Esophagus muscularis mucosa (tissue), 4 donors: ENCODE data around the gene SYNDIG1. TPM values are rescaled to one million over a fixed set of nuclear protein-coding genes. Genes with fewer than 3 reads are reported as not detected.

Experiments
- DNase-seq: peaks from one replicate; pipeline ENCODE4 v3.0.0-alpha.2; 2017; ENCODE audit errors: extremely low spot score
- H3K27ac ChIP-seq, 4 donors: fragments of 200-600 bp; sonication (generic); replicated peaks in 1 of 4; 1 replicate in 3 of 4; 2 replicates in 1 of 4; pipeline ENCODE4 v1.5.1; 2016 to 2019; ENCODE audit warnings: mild to moderate bottlenecking in 1 of 4
- H3K27me3 ChIP-seq, 4 donors: fragments of 200-600 bp; sonication (generic); one replicate each; pipeline versions ENCODE4 v1.5.1 to v1.6.0; 2016 to 2019
- H3K36me3 ChIP-seq, 4 donors: fragments of 200-600 bp; sonication (generic); one replicate each; pipeline ENCODE4 v1.5.1; 2016 to 2019
- H3K4me1 ChIP-seq, 4 donors: fragments of 200-600 bp; sonication (generic); one replicate each; pipeline ENCODE4 v1.5.1; 2016 to 2019
- H3K4me3 ChIP-seq, 4 donors: fragments of 200-600 bp; sonication (generic); 1 replicate in 2 of 4; 2 replicates in 2 of 4; pipeline ENCODE4 v1.5.1; 2016 to 2019; ENCODE audit warnings: mild to moderate bottlenecking in 4 of 4, moderate library complexity in 1 of 4
- H3K9me3 ChIP-seq, 4 donors: fragments of 200-600 bp; sonication (generic); 1 replicate in 3 of 4; 2 replicates in 1 of 4; pipeline ENCODE4 v1.5.1; 2016 to 2019
- CTCF ChIP-seq, 3 experiments: fragments of 200-600 bp in 2 of 3; fragments of 450-650 bp in 1 of 3; sonication (generic) in 2 of 3; IDR thresholded peaks; one replicate each; pipeline ENCODE4 v1.5.1; 2017 to 2019; ENCODE audit warnings: antibody characterized with exemption in 3 of 3, mild to moderate bottlenecking in 2 of 3, moderate library complexity in 1 of 3
- EP300 ChIP-seq: sonication (generic); formaldehyde crosslinking; IDR thresholded peaks from one replicate; pipeline ENCODE4 v1.6.1; 2017; ENCODE audit warnings: antibody characterized with exemption
- POLR2A ChIP-seq: fragments of 450-650 bp; IDR thresholded peaks from one replicate; pipeline ENCODE4 v1.6.1; 2017; ENCODE audit warnings: antibody characterized with exemption, moderate library complexity, mild to moderate bottlenecking, low read depth
- POLR2AphosphoS5 ChIP-seq, 2 donors: sonication (generic); formaldehyde crosslinking; IDR thresholded peaks; one replicate each; pipeline ENCODE4 v1.6.1; 2017; ENCODE audit warnings: antibody characterized with exemption in 2 of 2
- WGBS: methylation state at CpG from one replicate; pipeline ENCODE4 v1.1.5; 2018; 5-methylcytosine and 5-hydroxymethylcytosine counted together
- intact Hi-C: fragments of 100-400 bp; cut with DNase I; formaldehyde crosslinking; loops from one replicate; pipeline ENCODE4 v1.15.1; 2023
- total RNA-seq, 4 donors: library from RNA; depleted of rRNA; stranded (reverse); fragments of >200 nt; gene quantifications; one replicate each; pipeline versions ENCODE4 v1.1.0 to v1.2.1, GENCODE V29; 2016

SYNDIG1 gene
- total RNA-seq, 4 donors from 2014 or later: not detected

GRCh38 chr20:24611360-24612140 is 142.1 kb downstream of the SYNDIG1 start:
- peaks cover 0 to 3% (median 0%) of the 10 kb centered on the region in 4 donors for H3K4me1 ChIP-seq

GRCh38 chr20:24612799-24613775 is 143.7 kb downstream of the SYNDIG1 start:
- 85% methylated on average over 14 of the region's 16 CpGs for WGBS
- H3K27ac ChIP-seq: no peak overlapping the region
- no peaks in the 10 kb centered on the region for H3K36me3 ChIP-seq
- no peak overlapping the region for H3K4me3 ChIP-seq
- no peak for TF ChIP-seq CTCF (IDR thresholded peaks at IDR 0.05)
- TF ChIP-seq POLR2A: no peak
- TF ChIP-seq EP300: no peak
- TF ChIP-seq POLR2AphosphoS5 (IDR thresholded peaks at IDR 0.05): no peak
- intact Hi-C loops: no loop called here
- peak; percentile 84 for DNase-seq
- H3K4me1 ChIP-seq: peaks cover 0 to 3% (median 0%) of the 10 kb centered on the region in 4 donors
- H3K27me3 ChIP-seq: peaks cover 0 to 35% (median 0%) of the 10 kb centered on the region in 4 donors
- H3K9me3 ChIP-seq: no peaks in the 10 kb centered on the region

More at GRCh38 chr20:24611360-24612140, 142.1 kb downstream of the SYNDIG1 start:
- TF ChIP-seq POLR2A: no peak
- TF ChIP-seq CTCF (IDR thresholded peaks at IDR 0.05): no peak
- TF ChIP-seq EP300: no peak
- TF ChIP-seq POLR2AphosphoS5 (IDR thresholded peaks at IDR 0.05): no peak
- Histone ChIP-seq H3K27ac (no peak overlapping the region), H3K4me3 (no peak overlapping the region), H3K9me3 (no peaks in the 10 kb centered on the region), H3K27me3 (peaks cover 0 to 19% (median 0%) of the 10 kb centered on the region in 4 donors), H3K36me3 (no peaks in the 10 kb centered on the region)
- 89% methylated on average over 5 of the region's 5 CpGs for WGBS
- intact Hi-C loops: no loop called here
- DNase-seq: peak; percentile 82

GRCh38 chr20:24614341-24614740 is 144.9 kb downstream of the SYNDIG1 start:
- Histone ChIP-seq H3K27me3 (peaks cover 0 to 37% (median 0%) of the 10 kb centered on the region in 4 donors), H3K9me3 (no peaks in the 10 kb centered on the region), H3K36me3 (no peaks in the 10 kb centered on the region), H3K4me3 (no peak overlapping the region), H3K4me1 (peaks cover 0 to 8% (median 0%) of the 10 kb centered on the region in 4 donors), H3K27ac (no peak overlapping the region)
- intact Hi-C loops: no loop called here
- WGBS: 54% methylated on average over 1 of the region's 1 CpG
- TF ChIP-seq POLR2A (no peak), EP300 (no peak), POLR2AphosphoS5 (IDR thresholded peaks at IDR 0.05) (no peak), CTCF (IDR thresholded peaks at IDR 0.05) (no peak)
- DNase-seq: no peak

- 95% methylated on average over 8 of the region's 8 CpGs for WGBS
Observed at GRCh38 chr20:24615353-24615752, 145.9 kb downstream of the SYNDIG1 start.

More at GRCh38 chr20:24615353-24615752, 145.9 kb downstream of the SYNDIG1 start:
- Histone ChIP-seq H3K27ac (no peak overlapping the region), H3K4me1 (peaks cover 0 to 9% (median 0%) of the 10 kb centered on the region in 4 donors), H3K36me3 (no peaks in the 10 kb centered on the region), H3K9me3 (no peaks in the 10 kb centered on the region), H3K27me3 (peaks cover 0 to 37% (median 0%) of the 10 kb centered on the region in 4 donors), H3K4me3 (no peak overlapping the region)
- TF ChIP-seq POLR2A (no peak), EP300 (no peak), POLR2AphosphoS5 (IDR thresholded peaks at IDR 0.05) (no peak), CTCF (IDR thresholded peaks at IDR 0.05) (no peak)
- DNase-seq: peak; percentile 80
- intact Hi-C loops: no loop called here
